Esophagus muscularis mucosa (tissue), 4 donors: ENCODE results near the gene IGFBP5. TPM values are rescaled to one million over a fixed set of nuclear protein-coding genes. Genes with fewer than 3 reads are reported as not detected.
A peak's percentile ranks its signal among the peaks of the same experiment; 100 is the strongest.

Source experiments
- DNase-seq: peaks from one replicate; pipeline ENCODE4 v3.0.0-alpha.2; 2017; ENCODE audit errors: extremely low spot score
- H3K27ac ChIP-seq, 4 donors: fragments of 200-600 bp; sonication (generic); replicated peaks in 1 of 4; 1 replicate in 3 of 4; 2 replicates in 1 of 4; pipeline ENCODE4 v1.5.1; 2016 to 2019; ENCODE audit warnings: mild to moderate bottlenecking in 1 of 4
- H3K27me3 ChIP-seq, 4 donors: fragments of 200-600 bp; sonication (generic); one replicate each; pipeline versions ENCODE4 v1.5.1 to v1.6.0; 2016 to 2019
- H3K36me3 ChIP-seq, 4 donors: fragments of 200-600 bp; sonication (generic); one replicate each; pipeline ENCODE4 v1.5.1; 2016 to 2019
- H3K4me1 ChIP-seq, 4 donors: fragments of 200-600 bp; sonication (generic); one replicate each; pipeline ENCODE4 v1.5.1; 2016 to 2019
- H3K4me3 ChIP-seq, 4 donors: fragments of 200-600 bp; sonication (generic); 1 replicate in 2 of 4; 2 replicates in 2 of 4; pipeline ENCODE4 v1.5.1; 2016 to 2019; ENCODE audit warnings: mild to moderate bottlenecking in 4 of 4, moderate library complexity in 1 of 4
- H3K9me3 ChIP-seq, 4 donors: fragments of 200-600 bp; sonication (generic); 1 replicate in 3 of 4; 2 replicates in 1 of 4; pipeline ENCODE4 v1.5.1; 2016 to 2019
- CTCF ChIP-seq, 3 experiments: fragments of 200-600 bp in 2 of 3; fragments of 450-650 bp in 1 of 3; sonication (generic) in 2 of 3; IDR thresholded peaks; one replicate each; pipeline ENCODE4 v1.5.1; 2017 to 2019; ENCODE audit warnings: antibody characterized with exemption in 3 of 3, mild to moderate bottlenecking in 2 of 3, moderate library complexity in 1 of 3
- EP300 ChIP-seq: sonication (generic); formaldehyde crosslinking; IDR thresholded peaks from one replicate; pipeline ENCODE4 v1.6.1; 2017; ENCODE audit warnings: antibody characterized with exemption
- POLR2A ChIP-seq: fragments of 450-650 bp; IDR thresholded peaks from one replicate; pipeline ENCODE4 v1.6.1; 2017; ENCODE audit warnings: antibody characterized with exemption, moderate library complexity, mild to moderate bottlenecking, low read depth
- POLR2AphosphoS5 ChIP-seq, 2 donors: sonication (generic); formaldehyde crosslinking; IDR thresholded peaks; one replicate each; pipeline ENCODE4 v1.6.1; 2017; ENCODE audit warnings: antibody characterized with exemption in 2 of 2
- WGBS: methylation state at CpG from one replicate; pipeline ENCODE4 v1.1.5; 2018; 5-methylcytosine and 5-hydroxymethylcytosine counted together
- intact Hi-C: fragments of 100-400 bp; cut with DNase I; formaldehyde crosslinking; loops from one replicate; pipeline ENCODE4 v1.15.1; 2023
- total RNA-seq, 4 donors: library from RNA; depleted of rRNA; stranded (reverse); fragments of >200 nt; gene quantifications; one replicate each; pipeline versions ENCODE4 v1.1.0 to v1.2.1, GENCODE V29; 2016

IGFBP5 gene
- total RNA-seq, 4 donors from 2014 or later = 547 to 1,471 (median 705) TPM

GRCh38 chr2:216657086-216657855, 38.1 kb downstream of the IGFBP5 start:
- no peak for TF ChIP-seq POLR2A
- no peak for TF ChIP-seq EP300
- no peak for TF ChIP-seq CTCF (IDR thresholded peaks at IDR 0.05)
- no peak for DNase-seq

GRCh38 chr2:216654528-216655052, 40.8 kb downstream of the IGFBP5 start:
- Histone ChIP-seq H3K27me3 (no peaks in the 10 kb centered on the region), H3K27ac (peak overlapping the region in 2 of 4 donors; percentile 52 to 75), H3K4me3 (no peak overlapping the region), H3K36me3 (peaks cover 0 to 6% (median 0%) of the 10 kb centered on the region in 4 donors), H3K9me3 (no peaks in the 10 kb centered on the region), H3K4me1 (peaks cover 10 to 91% (median 83%) of the 10 kb centered on the region in 4 donors)
- intact Hi-C loops = no loop called here
- TF ChIP-seq EP300 = no peak
- TF ChIP-seq CTCF (IDR thresholded peaks at IDR 0.05) = no peak
- TF ChIP-seq POLR2A = no peak
- no peak for TF ChIP-seq POLR2AphosphoS5 (IDR thresholded peaks at IDR 0.05)
- DNase-seq = no peak
- WGBS = 50% methylated on average over 2 of the region's 2 CpGs

More at GRCh38 chr2:216657086-216657855, 38.1 kb downstream of the IGFBP5 start:
- H3K27me3 ChIP-seq = no peaks in the 10 kb centered on the region
- no peak overlapping the region for H3K4me3 ChIP-seq
- peaks cover 0 to 26% (median 20%) of the 10 kb centered on the region in 4 donors for H3K36me3 ChIP-seq
- 84% methylated on average over 13 of the region's 16 CpGs for WGBS
- H3K27ac ChIP-seq = peak overlapping the region; percentile 7 to 27 (median 18)
- H3K9me3 ChIP-seq = no peaks in the 10 kb centered on the region
- intact Hi-C loops = no loop called here
- H3K4me1 ChIP-seq = peaks cover 7 to 66% (median 59%) of the 10 kb centered on the region in 4 donors

GRCh38 chr2:216653931-216654365, 41.4 kb downstream of the IGFBP5 start:
- Histone ChIP-seq H3K27me3 (no peaks in the 10 kb centered on the region), H3K27ac (peak overlapping the region in 2 of 4 donors; percentile 63 to 75), H3K36me3 (peaks cover 0 to 6% (median 0%) of the 10 kb centered on the region in 4 donors), H3K9me3 (no peaks in the 10 kb centered on the region), H3K4me3 (no peak overlapping the region), H3K4me1 (peaks cover 10 to 92% (median 85%) of the 10 kb centered on the region in 4 donors)
- 62% methylated on average over 2 of the region's 2 CpGs for WGBS
- DNase-seq = no peak
- TF ChIP-seq POLR2AphosphoS5 (IDR thresholded peaks at IDR 0.05) (no peak), EP300 (no peak)
- intact Hi-C loops = no loop called here

- intact Hi-C loops = no loop called here
Observed at GRCh38 chr2:216653093-216653799, 42.1 kb downstream of the IGFBP5 start.

More at GRCh38 chr2:216653093-216653799, 42.1 kb downstream of the IGFBP5 start:
- DNase-seq = no peak
- TF ChIP-seq POLR2AphosphoS5 (IDR thresholded peaks at IDR 0.05) = no peak
- TF ChIP-seq POLR2A = no peak
- TF ChIP-seq EP300 = no peak
- TF ChIP-seq CTCF (IDR thresholded peaks at IDR 0.05) = no peak
- Histone ChIP-seq H3K9me3 (no peaks in the 10 kb centered on the region), H3K4me3 (no peak overlapping the region), H3K27me3 (no peaks in the 10 kb centered on the region), H3K27ac (peak overlapping the region; percentile 17 to 75 (median 62)), H3K36me3 (peaks cover 0 to 6% (median 0%) of the 10 kb centered on the region in 4 donors), H3K4me1 (peaks cover 11 to 97% (median 86%) of the 10 kb centered on the region in 4 donors)
- WGBS = 90% methylated on average over 4 of the region's 4 CpGs
